Kidney tubule cell (primary cell): ENCODE measurements around the gene RAB44.
A peak's percentile ranks its signal among the peaks of the same experiment; 100 is the strongest.
"Not testable (repeated sequence)": the region's sequence is repeated elsewhere in the genome, so short reads cannot be mapped to it uniquely, and the experiment has no call there.

ENCODE experiments used
- DNase-seq: peaks from one replicate; pipeline ENCODE4 v3.0.0-alpha.2; 2018; ENCODE audit warnings: low spot score

The RAB44 gene

GRCh38 chr6:36713846-36714245, 16.2 kb downstream of the RAB44 start:
- no peak for DNase-seq

- DNase-seq: no peak
Measured at GRCh38 chr6:36714511-36714910, 16.9 kb downstream of the RAB44 start.

GRCh38 chr6:36715469-36715868, 17.8 kb downstream of the RAB44 start:
- no peak for DNase-seq

- no peak for DNase-seq
Measured at GRCh38 chr6:36716476-36717093, 19.0 kb downstream of the RAB44 start.

GRCh38 chr6:36717231-36717825, 19.7 kb downstream of the RAB44 start:
- no peak for DNase-seq

GRCh38 chr6:36717871-36718540, 20.4 kb downstream of the RAB44 start:
- no peak for DNase-seq

- DNase-seq: no peak
Measured at GRCh38 chr6:36718560-36718959, 20.9 kb downstream of the RAB44 start.

- DNase-seq: no peak
Measured at GRCh38 chr6:36719126-36719525, 21.5 kb downstream of the RAB44 start.

- DNase-seq: no peak
Measured at GRCh38 chr6:36720251-36721141, 22.9 kb downstream of the RAB44 start.

- no peak for DNase-seq
Measured at GRCh38 chr6:36721369-36722140, 23.9 kb downstream of the RAB44 start.

- no peak for DNase-seq
Measured at GRCh38 chr6:36722365-36722764, 24.7 kb downstream of the RAB44 start.

- no peak for DNase-seq
Measured at GRCh38 chr6:36722879-36723278, 25.3 kb downstream of the RAB44 start.

- DNase-seq: not testable (repeated sequence)
Measured at GRCh38 chr6:36723992-36724391, 26.4 kb downstream of the RAB44 start.

GRCh38 chr6:36724514-36725390, 27.1 kb downstream of the RAB44 start:
- DNase-seq: peak; percentile 72

- DNase-seq: no peak
Measured at GRCh38 chr6:36725581-36725980, 28.0 kb downstream of the RAB44 start.

GRCh38 chr6:36727505-36728021, 29.9 kb downstream of the RAB44 start:
- peak; percentile 68 for DNase-seq

- DNase-seq: no peak
Measured at GRCh38 chr6:36728289-36729160, 30.9 kb downstream of the RAB44 start.

- DNase-seq: no peak
Measured at GRCh38 chr6:36729161-36729524, 31.5 kb downstream of the RAB44 start.
